ENCODE measurements around the gene MAP6.
A peak's percentile ranks its signal among the peaks of the same experiment; 100 is the strongest.

MAP6 gene

DNA sequence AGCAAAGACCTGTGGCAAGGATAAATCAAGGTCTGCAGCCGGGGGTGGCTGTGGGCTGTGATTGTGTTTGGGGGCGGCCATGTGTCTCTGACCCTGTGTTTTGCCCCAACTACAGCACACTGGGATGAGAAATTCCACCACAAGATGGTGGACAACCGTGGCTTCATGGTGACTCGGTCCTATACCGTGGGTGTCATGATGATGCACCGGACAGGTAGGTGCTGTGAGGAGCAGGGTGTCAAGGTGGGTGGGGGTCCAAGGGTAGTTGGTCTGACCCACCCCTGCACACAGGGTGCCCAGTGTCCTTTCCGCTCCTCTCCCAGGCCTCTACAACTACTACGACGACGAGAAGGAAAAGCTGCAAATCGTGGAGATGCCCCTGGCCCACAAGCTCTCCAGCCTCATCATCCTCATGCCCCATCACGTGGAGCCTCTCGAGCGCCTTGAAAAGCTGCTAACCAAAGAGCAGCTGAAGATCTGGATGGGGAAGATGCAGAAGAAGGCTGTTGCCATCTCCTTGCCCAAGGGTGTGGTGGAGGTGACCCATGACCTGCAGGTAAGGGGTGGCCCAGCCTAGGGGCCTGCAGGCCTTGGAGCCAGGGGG lies 100.1 kb downstream of the MAP6 start:
- no peak for DNase-seq (ENCODE audit: low read depth in 2 of 2)

DNA sequence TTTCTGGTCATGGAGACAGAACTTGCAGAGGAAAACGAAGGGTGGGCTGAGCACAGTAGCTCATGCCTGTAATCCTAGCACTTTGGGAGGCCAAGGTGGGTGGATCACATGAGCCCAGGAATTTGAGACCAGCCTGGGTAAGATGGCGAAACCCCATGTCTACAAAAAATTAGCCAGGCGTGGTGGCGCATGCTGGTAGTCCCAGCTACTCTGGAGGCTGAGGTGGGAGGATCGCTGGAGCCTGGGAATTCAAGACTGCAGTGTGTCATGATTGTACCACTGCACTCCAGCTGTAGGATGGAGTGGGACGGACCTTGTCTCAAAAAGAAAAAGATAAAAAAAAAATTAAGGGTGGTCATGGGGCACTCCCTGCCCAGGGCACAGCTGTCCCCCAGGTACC lies 100.9 kb downstream of the MAP6 start:
- no peak for DNase-seq (ENCODE audit: low read depth in 2 of 2)

DNA sequence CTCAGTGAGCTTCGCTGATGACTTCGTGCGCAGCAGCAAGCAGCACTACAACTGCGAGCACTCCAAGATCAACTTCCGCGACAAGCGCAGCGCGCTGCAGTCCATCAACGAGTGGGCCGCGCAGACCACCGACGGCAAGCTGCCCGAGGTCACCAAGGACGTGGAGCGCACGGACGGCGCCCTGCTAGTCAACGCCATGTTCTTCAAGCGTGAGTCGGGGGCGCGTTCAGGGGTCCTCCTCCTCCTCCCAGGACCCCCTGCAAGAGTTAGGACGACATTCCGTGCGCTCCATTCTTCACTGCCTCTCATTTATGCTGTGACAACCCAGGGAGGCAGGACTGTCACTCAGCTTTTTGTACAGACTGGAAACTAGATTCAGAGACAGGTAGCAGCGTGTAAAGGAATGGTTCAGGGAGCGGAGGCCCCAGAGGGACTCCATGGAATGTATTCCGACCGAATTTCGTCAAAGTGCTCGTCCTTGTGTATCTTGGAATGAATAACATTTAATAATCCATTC lies 102.0 kb downstream of the MAP6 start:
- no peak for DNase-seq (ENCODE audit: low read depth in 2 of 2)

DNA sequence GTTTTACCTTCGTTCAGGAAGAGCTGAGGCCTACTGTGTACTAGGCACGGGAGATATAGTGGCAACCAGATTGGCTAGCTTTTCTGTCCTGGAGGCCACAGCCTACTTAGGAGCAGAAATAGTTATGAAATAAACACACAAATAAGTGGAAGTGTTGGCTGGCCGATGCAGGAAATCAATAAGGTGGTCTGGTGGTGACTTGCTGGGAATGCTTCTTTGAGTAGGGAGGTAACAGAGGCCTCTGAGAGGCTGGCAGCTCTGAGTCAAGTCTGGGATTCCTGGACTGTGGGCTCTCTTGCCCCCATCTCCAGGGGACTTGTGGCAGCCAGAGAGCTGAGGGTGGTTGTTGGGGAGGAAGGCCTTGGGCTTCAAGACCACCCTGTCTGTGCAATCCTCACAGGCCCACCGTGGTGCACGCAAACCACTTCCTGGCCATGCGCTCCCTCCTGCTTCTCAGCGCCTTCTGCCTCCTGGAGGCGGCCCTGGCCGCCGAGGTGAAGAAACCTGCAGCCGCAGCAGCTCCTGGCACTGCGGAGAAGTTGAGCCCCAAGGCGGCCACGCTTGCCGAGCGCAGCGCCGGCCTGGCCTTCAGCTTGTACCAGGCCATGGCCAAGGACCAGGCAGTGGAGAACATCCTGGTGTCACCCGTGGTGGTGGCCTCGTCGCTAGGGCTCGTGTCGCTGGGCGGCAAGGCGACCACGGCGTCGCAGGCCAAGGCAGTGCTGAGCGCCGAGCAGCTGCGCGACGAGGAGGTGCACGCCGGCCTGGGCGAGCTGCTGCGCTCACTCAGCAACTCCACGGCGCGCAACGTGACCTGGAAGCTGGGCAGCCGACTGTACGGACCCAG lies 102.7 kb downstream of the MAP6 start:
- DNase-seq (ENCODE audit: low read depth in 2 of 2): no peak

DNA sequence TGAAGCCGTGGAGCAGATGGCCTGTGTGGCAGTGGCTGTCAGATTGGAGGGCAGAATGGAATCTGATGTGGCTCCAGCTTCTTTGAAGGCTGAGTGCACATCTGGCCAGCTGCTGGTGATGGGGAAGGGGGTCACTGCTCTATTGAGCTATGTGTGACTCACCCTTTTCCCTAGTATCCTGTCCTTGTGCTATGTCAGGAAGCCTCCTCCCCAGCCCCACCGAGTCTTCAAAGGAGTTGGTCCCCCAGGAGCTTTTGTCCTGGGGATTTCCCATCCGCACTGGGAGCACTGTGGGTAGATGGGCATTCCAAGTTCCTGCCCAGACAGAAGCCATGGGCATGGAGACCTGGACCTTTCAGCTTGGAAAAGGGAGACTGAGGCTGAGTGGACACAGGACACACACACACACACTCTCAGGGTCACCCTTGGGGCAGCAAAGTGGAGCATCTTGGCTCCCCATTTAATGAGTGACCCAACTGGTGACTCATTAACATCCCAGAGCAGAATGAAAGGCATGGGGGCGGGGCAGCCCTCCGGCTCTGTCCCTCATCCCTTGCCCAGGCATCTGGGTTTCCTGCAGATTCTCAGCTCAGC lies 103.5 kb downstream of the MAP6 start:
- DNase-seq (ENCODE audit: low read depth in 2 of 2): no peak

DNA sequence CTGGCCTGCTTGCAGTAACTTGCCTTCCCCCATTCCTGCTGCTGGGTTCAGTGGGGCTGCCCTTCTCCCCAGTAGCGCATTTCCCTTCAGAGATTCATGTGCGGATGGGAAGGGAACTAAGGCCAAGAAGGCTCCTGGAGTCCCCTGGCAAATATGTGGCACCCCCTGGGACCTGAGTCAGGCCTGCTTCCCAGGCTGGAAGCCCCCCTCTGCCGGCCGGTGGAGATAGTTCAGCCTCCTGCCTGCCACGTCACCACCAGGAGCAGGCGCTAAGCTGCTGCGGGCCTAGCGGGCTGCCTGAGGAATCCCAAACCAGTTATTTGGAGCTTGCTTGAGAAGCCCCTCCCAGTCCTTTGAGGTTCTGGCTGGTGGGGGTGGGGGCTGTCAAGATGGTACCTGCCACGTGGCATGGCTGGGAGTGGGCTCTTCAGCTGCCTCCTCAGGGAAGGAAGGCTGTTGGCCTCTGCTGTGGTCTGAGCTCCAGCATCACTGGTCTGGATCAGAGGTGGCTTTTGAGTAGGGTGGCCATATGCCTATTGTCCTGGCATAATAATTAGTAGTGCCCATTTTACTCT lies 104.8 kb downstream of the MAP6 start:
- DNase-seq (ENCODE audit: low read depth in 2 of 2): no peak

DNA sequence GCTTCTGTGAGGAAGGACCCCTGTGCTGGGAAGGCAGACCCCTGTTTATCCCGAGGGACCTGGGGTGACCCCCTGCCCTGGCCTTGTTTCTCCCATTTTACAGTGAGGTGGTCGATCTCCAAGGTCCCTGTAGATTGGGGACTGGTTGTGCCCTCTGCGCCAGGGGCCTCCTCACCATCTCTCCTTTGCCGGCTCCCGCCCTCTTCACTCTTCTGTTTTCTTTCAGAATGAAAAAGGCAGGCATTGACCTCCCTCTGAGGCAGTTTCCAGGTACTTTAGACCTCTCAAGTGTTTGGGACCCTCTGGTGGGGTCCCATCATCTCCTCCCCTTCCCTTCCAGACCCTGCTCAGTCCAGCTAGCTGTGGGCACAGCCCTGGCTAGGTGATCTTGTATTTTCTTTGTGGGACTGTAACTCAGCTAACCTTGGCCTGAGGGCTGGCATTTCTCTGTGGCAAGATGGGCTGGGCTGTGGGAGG lies 105.3 kb downstream of the MAP6 start:
- no peak for DNase-seq (ENCODE audit: low read depth in 2 of 2)

DNA sequence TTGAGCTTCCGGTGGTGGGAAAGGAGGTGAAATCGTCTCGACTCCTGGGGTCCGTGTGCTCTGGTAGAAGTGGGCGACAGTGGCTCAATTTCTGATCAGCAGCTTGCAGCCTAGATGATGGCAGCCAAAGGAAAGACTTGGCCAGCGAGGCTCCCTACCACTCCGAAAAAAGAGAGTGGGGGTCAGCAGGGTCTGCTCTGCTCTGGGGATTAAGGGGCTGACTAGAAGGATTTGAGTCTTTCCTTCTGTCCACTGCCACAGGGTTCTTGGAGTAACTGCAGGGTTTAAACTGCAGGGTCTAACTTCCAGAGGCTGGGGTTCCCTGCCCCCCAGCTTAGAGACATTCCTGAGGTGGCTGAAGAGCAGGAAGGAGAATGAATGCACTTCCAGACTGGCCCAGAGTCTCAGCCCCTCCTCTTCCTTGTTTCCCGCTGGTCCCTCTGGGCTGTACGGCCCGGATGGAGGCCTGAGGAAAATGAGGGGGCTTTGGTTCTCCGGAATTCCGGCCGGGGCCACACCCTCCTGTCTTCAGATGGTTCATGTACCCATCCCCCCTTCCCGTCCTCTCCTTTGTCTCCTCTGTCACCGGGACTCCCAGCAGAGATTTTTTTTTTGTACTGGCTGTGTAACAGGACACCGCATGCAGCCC lies 105.9 kb downstream of the MAP6 start:
- no peak for DNase-seq (ENCODE audit: low read depth in 2 of 2)

DNA sequence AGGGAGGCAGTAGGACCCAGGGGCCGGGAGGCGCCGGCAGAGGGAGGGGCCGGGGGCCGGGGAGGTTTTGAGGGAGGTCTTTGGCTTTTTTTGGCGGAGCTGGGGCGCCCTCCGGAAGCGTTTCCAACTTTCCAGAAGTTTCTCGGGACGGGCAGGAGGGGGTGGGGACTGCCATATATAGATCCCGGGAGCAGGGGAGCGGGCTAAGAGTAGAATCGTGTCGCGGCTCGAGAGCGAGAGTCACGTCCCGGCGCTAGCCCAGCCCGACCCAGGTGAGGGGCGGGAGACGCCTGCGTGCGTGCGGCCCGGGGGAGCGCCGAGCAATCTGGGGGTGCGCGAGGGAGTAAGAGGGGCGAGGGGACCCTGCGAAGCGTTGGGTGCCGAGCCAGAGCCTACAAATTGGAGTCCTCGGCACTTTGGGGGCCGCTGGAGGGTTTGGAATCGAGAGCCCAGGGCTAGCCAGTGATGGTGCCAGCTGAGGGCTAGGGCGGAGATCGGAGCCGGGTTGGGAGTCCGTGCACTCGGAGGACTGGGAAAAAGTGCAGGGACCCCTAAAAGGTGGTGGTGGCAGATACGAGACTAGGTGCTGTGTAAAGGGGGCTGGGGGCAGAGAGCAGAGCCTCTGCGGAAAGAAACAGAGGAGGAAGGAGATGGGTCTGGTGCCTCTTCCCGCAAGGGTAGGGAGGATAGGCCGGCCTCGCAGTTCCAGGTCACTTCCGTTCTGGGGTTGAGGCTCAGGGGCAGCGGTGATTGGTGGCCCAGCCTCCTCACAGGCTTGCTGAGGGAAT lies 106.6 kb downstream of the MAP6 start, which contains the start of gene SERPINH1:
Gene SERPINH1, plus strand, starts transcription at position 206 of the 788 bp plus-strand sequence. CDS start 4,097 bp downstream, outside the sequence.
- peak; percentile 59 to 75 for DNase-seq (ENCODE audit: low read depth in 2 of 2)

DNA sequence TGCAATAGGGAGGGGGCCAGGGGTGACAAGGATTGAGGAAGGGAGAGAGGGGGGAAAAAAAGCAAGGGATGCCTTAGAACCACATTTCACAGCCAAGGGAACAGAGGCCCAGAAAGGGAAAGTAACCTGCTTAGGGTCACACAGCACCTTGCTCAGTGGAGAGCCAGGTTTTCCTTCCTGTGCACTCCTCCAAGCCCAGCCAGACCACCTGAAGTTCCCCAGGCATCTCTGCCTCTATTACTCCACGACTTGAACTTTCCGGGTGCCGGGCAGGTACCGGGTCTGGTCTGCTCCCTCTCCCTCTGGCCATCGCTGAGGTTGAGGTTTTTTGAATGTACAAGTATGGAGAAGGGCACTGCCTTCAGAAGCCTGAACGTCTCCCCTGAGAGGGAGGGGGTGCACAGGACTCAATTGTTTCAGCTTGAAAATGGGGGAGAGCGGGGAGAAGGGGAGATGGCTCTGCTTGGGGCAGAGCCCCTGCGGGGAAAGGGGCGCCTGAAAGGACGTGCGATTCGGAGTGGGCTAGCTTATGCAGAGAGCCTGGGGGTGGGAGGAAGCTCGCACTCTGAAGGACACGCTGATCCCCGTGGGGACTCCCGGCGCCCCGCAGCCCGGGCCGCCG lies 107.3 kb downstream of the MAP6 start:
- no peak for DNase-seq (ENCODE audit: low read depth in 2 of 2)

DNA sequence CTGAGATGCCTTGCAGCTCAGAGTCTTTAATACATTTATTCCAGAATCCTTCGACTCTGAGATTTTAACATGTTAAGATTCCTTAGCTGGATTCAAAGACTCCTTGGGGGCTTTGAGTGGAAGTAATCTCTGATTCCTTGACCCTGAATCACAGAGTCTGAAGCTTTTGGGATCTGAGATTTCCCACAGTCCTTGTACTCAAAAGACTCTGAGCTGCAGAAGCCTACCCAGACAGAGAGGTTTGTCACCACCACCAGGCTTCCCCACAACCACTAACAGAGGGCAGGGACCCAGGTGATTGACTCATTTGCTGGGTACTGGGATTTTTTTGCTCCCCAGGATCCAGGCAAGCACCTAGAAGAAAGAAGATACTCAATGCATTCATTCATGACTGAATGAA lies 108.2 kb downstream of the MAP6 start:
- DNase-seq (ENCODE audit: low read depth in 2 of 2): no peak

DNA sequence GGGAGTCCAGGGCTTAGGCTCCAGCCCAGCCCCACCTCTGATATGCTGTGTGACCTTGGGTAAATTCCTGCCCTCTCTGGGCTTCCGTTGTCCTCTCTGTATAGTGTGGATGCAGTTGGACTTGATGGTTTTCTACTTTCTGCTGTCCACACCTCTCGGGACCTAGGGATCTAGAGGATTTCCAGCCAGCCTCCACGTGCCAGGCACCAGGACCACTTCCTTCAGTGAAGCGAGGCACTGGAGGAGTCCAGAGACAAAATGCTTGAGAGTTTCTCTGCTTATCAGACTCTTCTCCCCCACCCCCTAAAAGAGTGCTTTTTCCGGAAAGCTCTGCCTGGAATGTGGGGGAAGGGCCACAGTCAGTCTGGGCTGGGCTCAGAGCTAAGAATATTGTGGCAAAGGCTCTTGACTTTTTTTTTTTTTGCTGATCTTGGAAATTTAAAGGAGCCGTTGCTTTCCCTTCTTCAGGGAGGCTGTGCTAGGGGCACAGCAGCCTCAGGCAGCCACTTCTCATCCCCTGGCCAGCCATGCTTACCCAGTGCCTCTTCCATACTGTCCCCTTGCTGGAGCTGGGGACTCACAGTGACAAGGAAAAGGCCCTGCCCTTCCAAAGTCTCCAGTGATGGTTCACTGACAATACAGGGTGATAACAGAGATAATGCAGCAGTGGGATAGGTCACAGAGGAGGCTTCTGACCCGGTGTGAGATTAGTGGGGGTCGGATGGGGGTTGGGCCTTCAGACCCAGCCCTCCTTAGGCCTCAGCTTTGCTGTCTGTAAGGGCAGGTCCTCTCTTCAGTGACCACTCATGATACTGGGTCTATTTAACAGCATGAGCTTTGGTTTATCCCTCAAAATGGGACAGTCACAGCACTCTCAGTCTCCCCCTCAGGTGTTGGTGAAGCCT lies 109.6 kb downstream of the MAP6 start:
- no peak for DNase-seq (ENCODE audit: low read depth in 2 of 2)

DNA sequence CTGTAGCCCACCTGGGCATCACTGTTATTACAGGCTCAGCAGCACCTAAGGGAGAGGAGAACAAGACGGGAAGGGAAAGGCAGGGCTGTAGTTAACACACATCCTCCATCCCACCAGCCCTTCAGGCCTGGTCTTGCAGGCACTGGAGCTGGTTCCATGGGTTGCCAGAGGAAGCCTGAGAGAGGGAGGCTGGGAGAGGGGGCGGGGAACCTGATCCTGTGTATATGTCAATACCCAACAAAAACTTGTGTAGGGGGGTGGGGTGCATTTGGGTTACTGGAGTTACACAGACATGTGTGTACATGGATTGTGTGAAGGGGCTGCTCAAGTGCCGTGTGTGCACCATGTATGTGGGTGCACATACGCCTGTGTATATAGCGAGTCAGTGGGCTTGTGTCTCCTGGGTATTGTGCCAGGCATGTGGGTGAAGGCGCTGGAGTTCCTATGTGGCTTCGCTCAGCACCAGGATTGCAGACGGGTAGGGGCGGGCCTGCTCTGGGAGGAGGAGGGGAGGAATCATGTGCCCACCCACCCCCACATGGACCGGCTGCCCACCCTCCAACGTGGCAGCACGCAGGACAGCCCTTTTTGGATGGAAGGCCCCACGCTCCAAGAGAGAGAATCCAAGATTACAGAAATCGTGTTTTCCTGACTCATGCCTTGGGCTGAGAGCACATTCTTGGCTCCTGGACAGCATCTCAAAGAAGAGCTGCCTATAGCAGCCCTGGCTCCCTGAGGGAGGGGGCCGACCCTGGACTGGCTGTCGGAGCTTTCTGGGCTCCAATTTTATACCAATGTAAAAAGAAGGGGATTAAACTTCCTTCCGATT lies 111.0 kb downstream of the MAP6 start:
- DNase-seq (ENCODE audit: low read depth in 2 of 2): no peak

DNA sequence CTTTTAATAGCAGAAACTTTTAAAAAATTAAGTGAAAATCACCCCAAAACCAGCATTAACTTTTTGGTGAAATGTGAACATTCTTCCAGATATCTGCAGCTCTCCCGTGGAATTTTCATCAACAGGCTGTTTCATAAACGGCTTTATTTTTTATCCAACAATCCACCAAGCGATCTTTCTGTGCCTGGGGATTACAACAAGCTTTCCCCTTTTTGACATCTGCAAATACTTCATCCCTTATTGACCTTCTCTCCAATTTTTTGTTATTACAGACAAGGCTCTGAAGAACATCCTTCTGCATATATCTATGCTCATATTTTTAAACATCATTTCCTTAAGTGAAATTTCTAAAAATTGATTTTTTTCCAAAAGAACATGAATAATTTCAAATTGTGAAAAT lies 112.6 kb downstream of the MAP6 start:
- DNase-seq (ENCODE audit: low read depth in 2 of 2): no peak

DNA sequence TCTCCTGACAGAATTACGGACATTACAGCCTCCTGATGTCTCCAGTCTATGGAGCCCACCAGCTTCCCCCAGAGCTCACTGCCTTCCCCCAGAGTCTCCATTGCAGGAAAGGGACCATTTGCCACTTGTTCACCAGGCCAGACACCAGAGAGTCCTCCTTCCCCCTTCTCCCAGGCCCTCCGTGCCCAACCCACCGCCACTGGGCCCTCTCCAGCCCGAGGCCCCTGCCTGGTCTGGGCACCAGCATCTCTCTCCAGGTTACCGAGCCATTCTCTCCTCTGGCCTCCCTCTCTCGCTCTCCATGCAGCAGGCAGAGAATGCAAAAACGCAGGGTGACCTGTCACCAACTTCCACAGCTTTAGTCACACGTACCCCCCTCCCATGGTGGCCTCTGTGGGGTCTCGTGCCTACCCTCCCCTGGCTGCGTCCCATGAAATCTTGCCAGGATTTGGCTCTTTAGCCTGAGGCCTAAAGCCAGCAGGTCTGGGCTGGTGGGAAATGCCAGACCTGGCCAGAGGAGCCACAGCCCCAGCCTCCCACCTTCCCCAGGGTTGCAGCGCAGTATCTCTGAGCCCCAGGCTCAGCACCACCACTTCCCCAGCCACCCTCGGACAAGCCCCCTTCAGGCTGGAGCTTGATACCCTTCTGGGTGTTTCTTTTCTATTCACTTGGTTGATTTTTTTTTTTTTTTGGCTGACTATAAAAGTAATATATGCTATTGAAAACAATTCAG lies 113.6 kb downstream of the MAP6 start:
- no peak for DNase-seq (ENCODE audit: low read depth in 2 of 2)

DNA sequence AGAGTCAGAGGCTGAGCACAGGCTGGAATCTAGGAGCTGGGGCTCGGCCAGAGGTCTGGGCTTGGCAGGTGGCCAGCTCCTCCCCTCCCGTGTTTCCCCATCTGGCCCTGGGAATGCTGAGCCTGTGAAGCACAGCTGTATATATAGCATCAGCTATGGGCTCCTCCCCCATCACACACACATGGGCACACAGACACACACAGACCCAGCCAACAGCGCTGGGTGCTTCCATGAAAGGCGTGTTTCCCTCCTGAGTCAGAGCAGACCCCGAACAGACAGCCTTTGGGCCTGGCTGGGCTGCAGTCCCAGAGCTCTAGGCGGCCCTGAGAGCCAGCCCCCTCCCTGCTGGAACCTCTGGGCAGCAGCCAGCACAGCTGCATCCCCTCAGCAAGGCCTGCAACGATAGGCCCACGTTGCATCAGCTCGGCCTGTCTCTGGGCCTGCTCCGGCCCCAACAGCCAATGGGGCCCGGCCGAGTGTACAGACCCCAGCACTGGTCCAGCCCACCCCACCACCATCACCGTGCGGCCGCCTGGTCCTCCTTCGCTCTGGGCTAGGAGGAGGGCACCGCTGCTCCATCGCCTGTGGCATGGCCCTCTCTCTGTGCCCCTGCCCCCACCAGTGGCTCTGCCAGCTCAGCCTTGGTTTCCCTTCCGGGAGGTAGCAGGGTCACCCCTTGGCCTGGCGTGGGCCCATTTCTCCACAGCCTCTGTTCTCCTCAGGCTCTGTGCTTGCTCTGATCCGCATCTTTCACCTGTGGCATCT lies 114.4 kb downstream of the MAP6 start:
- no peak for DNase-seq (ENCODE audit: low read depth in 2 of 2)

DNA sequence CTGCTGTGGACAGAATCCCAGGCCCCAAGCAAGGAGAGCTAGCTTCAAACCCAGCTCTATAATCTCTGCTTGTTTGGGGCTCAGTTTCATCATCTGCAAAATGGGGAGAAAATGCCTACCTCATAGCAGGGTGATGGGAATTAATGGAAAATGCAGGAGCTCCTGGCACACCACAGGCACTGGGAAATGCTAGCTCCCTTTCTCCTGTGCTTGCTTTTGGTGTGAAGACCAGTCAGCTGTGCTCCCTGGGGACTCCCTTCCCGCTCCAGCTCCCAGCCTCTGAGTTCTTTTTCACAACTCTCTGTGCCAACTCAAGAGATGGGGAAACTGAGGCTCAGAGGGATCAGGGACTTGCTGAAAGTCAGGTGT lies 115.0 kb downstream of the MAP6 start:
- no peak for DNase-seq (ENCODE audit: low read depth in 2 of 2)
